Omental fat pad (tissue), 4 donors: Measurements from ENCODE around the gene TMEM220. TPM values are rescaled to one million over a fixed set of nuclear protein-coding genes. Genes with fewer than 3 reads are reported as not detected.
"Not testable (repeated sequence)": the region's sequence is repeated elsewhere in the genome, so short reads cannot be mapped to it uniquely, and the experiment has no call there.

ENCODE experiments used
- ATAC-seq: fragments of 150-250 bp; one replicate; pipeline ENCODE4 v1.9.1; 2016; ENCODE audit warnings: mild to moderate bottlenecking, moderate library complexity; ENCODE audit not compliant: low FRiP score
- DNase-seq: peaks from one replicate; pipeline ENCODE4 v3.0.0-alpha.2; 2019; ENCODE audit warnings: low spot score
- CTCF ChIP-seq, 3 donors: fragments of 450-650 bp; IDR thresholded peaks; one replicate each; pipeline ENCODE4 v1.5.1; 2016 to 2017; ENCODE audit warnings: antibody characterized with exemption in 3 of 3, mild to moderate bottlenecking in 3 of 3, moderate library complexity in 2 of 3
- total RNA-seq, 4 donors: library from RNA; depleted of rRNA; stranded (reverse); fragments of >200 nt; gene quantifications; one replicate each; pipeline ENCODE4 v1.1.0, GENCODE V29; 2016

The TMEM220 gene
- total RNA-seq, 4 donors from 2014 or later, result 7.8 to 17.4 (median 13.4) TPM

- DNase-seq, result no peak
- no peak for ATAC-seq
- TF ChIP-seq CTCF (IDR thresholded peaks at IDR 0.05), result no peak
Observed at GRCh38 chr17:10699856-10700255, 30.0 kb downstream of the TMEM220 start.

- DNase-seq (no peak), ATAC-seq (no peak)
- TF ChIP-seq CTCF (IDR thresholded peaks at IDR 0.05), result no peak
Observed at GRCh38 chr17:10698096-10698818, 31.6 kb downstream of the TMEM220 start.

- ATAC-seq (peak; percentile 98), DNase-seq (peak; percentile 75)
- no peak for TF ChIP-seq CTCF (IDR thresholded peaks at IDR 0.05)
Observed at GRCh38 chr17:10697092-10698081, 32.4 kb downstream of the TMEM220 start, which contains the start of the genes ADPRM and SCO1. Gene ADPRM (plus strand): TSS chr17:10697594. CDS start chr17:10704927, 7,333 bp downstream. Gene SCO1 (minus strand): TSS chr17:10697533. CDS start chr17:10697507, 26 bp downstream.

- not testable (repeated sequence) for ATAC-seq
Observed at GRCh38 chr17:10695875-10696407, 33.9 kb downstream of the TMEM220 start.

GRCh38 chr17:10687499-10687898 lies 42.3 kb downstream of the TMEM220 start:
- ATAC-seq, result no peak
- no peak for DNase-seq
- no peak for TF ChIP-seq CTCF (IDR thresholded peaks at IDR 0.05)

More at GRCh38 chr17:10695875-10696407, 33.9 kb downstream of the TMEM220 start:
- not testable (repeated sequence) for DNase-seq

GRCh38 chr17:10683853-10684252 lies 46.0 kb downstream of the TMEM220 start:
- DNase-seq (no peak), ATAC-seq (no peak)
- TF ChIP-seq CTCF (IDR thresholded peaks at IDR 0.05), result no peak

- TF ChIP-seq CTCF (IDR thresholded peaks at IDR 0.05), result no peak
- ATAC-seq, result peak; percentile 73
- no peak for DNase-seq
Observed at GRCh38 chr17:10681866-10682446, 47.9 kb downstream of the TMEM220 start.
